Stimulated activated CD8-positive, alpha-beta memory T cell treated with anti-CD3 and anti-CD28 coated beads, Interleukin-12 subunit alpha, Interleukin-12 subunit beta, amount 100 ng/mL, for 4 hours (primary cell): ENCODE data around the gene OR4B1.

Source experiments
- DNase-seq: peaks from one replicate; pipeline ENCODE4 v3.0.0-alpha.2; 2020; ENCODE audit warnings: low read depth

OR4B1 gene

GRCh38 chr11:48263423-48263911, 46.9 kb downstream of the OR4B1 start, which contains the start of gene OR4X1:
Gene OR4X1 (plus strand): TSS chr11:48263861. CDS start chr11:48263861, 0 bp downstream.
- DNase-seq: no peak
